GM12891 (cell line): Measurements from ENCODE around the gene RNF41. TPM values are rescaled to one million over a fixed set of nuclear protein-coding genes. Genes with fewer than 3 reads are reported as not detected.
"Not testable (repeated sequence)": the region's sequence is repeated elsewhere in the genome, so short reads cannot be mapped to it uniquely, and the experiment has no call there.

Experiments
- DNase-seq: peaks from one replicate; pipeline ENCODE4 v3.0.0; 2011; ENCODE audit warnings: low spot score; ENCODE audit not compliant: insufficient read length
- FAIRE-seq: peaks from 2 replicates; lab custom pipeline; 2011; peaks lifted over from hg19 to GRCh38; lab: Jason Lieb, UNC
- PAX5 ChIP-seq: IDR thresholded peaks from 2 replicates; pipeline ENCODE4 v1.6.1; 2011; ENCODE audit warnings: low read length, moderate library complexity, mild to moderate bottlenecking; ENCODE audit not compliant: insufficient read depth, severe bottlenecking
- POLR2A ChIP-seq: IDR thresholded peaks from 2 replicates; pipeline ENCODE4 v1.6.1; 2011; ENCODE audit warnings: low read depth, low read length, control low read depth
- POLR2AphosphoS5 ChIP-seq: IDR thresholded peaks from 2 replicates; pipeline ENCODE4 v1.6.1; 2011; ENCODE audit warnings: low read depth, low read length, control low read depth
- POU2F2 ChIP-seq: IDR thresholded peaks from 2 replicates; pipeline ENCODE4 v1.6.1; 2011; ENCODE audit warnings: low read depth, mild to moderate bottlenecking, control low read depth, low read length, moderate library complexity
- SPI1 ChIP-seq: IDR thresholded peaks from 2 replicates; pipeline ENCODE4 v1.6.1; 2011; ENCODE audit warnings: low read depth, low read length, control low read depth
- TAF1 ChIP-seq: IDR thresholded peaks from 2 replicates; pipeline ENCODE4 v1.6.1; 2011; ENCODE audit warnings: low read depth, low read length, control low read depth
- polyA plus RNA-seq: library from polyadenylated mRNA; unstranded; fragments of >200 nt; gene quantifications from one replicate; pipeline ENCODE4 v1.2.1, GENCODE V29; 2012; ENCODE audit warnings: low read depth, missing spikeins, inconsistent platforms; ENCODE audit not compliant: missing spikeins

The RNF41 gene
- polyA plus RNA-seq = 14.9 TPM

DNA sequence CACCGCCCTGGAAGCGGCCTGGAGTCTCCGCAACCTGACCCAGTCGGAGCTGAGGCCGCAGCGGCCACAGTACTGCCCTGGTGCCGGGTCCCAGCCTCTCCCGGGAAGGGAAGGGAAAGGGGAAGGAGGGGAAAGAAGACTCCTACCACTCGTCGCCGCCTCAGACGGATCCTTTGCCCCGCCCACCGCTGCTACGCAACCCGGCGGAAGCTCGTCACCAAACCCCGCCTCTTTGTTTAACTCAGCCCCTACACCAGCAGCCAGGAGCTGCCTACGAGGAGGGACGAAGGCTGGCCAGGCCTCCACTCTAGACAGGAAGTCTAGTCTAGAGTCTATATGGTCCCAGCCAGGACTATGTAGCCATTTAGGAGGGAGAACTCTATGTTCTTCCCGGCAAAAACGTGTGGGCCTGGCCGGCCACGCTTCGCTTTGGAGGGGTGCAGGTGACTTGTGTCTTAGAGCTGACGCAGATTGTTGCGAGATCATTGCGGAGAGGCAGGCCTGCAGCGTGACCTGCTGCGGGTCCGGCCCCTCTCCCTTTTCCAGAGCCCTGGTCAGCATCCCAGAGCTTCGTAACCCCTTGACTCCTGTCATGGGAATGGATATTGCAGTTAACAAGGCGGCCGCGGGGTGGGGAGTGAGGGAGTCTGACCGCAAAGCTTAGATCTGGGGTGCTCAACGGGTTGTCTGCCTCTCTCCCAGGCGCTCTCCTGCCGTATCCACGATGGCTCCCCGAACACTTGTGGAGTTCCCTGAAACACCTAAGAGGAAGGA lies at the start of gene RNF41:
Gene RNF41 (minus strand): TSS at position 166 of the 774 bp plus-strand sequence. CDS start 7,875 bp downstream, outside the sequence.
- TF ChIP-seq POLR2AphosphoS5 = peak; percentile 72
- peak; percentile 77 for TF ChIP-seq TAF1
- peak; percentile 10; the same call in 1 of the 2 replicates for TF ChIP-seq POU2F2
- peak; percentile 91 for TF ChIP-seq POLR2A
- no peak for TF ChIP-seq PAX5
- TF ChIP-seq SPI1 = peak; percentile 47
- DNase-seq (peak; percentile 94), FAIRE-seq (peak; percentile 97)

DNA sequence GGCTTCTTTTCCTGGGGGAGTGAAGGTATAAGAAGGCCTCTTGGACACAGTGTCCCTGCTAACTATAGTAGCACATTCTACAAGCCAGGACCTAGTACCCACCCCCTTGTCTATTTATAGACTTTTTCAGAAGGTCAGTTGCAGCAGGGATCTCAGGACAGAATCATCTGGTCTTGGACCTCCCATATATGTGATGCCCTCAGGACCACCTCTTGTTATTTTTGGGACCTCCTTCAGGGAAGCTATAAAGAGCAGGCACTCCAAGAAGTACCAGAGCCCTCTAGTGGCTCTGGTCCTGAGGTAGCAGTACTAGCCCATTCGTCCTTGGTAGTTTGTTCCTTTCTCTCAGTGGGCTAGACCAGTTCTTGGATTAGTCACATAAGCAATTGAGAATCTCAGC lies 49.3 kb upstream of the RNF41 start:
- TF ChIP-seq POU2F2 = no peak
- TF ChIP-seq POLR2A = peak; percentile 34; the same call in 1 of the 2 replicates
- DNase-seq = no peak
- no peak for FAIRE-seq

DNA sequence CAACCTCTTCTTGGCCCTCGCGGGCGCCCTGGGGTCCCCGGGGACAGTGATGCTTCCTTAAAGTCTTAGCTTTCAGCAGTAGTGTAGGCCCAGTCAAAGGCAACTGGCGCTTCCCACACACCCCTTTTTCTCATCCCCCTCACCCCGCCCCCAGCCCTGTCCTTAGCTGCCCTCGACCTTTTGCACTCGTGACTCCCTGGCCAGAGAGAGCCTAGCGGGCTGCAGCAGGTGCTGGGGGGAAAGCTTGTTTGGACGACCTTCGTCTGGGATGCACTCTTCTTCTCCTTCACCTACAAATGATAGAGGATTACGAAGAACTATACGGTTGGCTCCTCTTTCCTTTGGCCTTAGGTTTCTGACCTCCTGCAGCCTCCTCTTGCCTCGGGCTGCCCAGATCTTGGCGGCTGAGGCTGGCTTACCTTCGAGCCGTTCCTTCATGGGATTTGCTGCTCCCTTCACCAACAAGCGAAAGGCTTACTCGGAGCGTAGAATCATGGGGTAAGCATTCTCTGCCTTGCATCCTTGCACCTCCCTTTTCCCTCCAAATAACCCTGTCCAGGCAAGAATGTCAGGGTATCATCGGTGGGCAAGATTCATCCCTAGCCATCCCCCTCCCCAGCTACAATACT lies 45.8 kb upstream of the RNF41 start:
- DNase-seq (no peak), FAIRE-seq (no peak)
- no peak for TF ChIP-seq SPI1
- no peak for TF ChIP-seq POLR2AphosphoS5
- no peak for TF ChIP-seq TAF1
- TF ChIP-seq POLR2A = no peak
- no peak for TF ChIP-seq PAX5
- TF ChIP-seq POU2F2 = no peak

DNA sequence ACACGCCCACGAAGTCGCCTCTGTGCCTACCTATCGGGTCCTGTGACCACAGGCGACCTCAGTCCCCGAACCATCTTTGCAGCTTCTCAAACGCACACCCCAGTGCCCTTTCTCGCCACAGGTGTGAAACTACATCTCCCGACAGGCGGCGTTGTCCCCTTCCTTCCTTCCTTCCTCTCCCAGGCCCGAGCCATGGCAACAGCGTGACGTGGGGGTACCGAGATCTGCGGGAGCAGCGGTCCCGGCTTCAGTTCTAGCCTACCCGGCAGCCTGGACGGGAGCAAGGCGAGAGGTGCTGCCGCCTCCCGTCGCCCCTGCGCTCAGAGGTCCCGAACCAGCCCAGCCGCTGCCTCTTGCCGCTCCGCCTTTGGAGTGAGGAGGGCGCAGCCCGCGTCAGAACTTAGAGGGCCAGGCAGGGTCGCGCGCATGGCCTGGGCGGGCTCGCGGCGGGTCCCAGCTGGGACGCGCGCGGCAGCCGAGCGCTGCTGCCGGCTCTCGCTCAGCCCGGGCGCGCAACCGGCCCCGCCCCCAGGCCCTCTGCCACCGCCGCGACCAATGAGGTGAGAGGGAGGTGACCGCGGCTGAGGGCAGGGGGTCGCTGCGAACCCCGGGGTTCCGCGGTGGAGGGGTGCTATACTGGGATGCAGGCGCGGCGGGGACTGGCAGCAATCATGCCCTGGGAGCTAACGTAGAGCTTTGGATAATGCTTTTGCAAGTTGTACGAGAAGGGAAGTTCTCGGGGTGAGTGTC lies 45.1 kb upstream of the RNF41 start, which contains the start of gene COQ10A:
Gene COQ10A (plus strand): TSS at position 250 of the 750 bp plus-strand sequence. CDS start 177 bp downstream, at position 427.
- peak; percentile 95 for DNase-seq
- peak; percentile 90 for FAIRE-seq
- TF ChIP-seq POU2F2 = no peak
- peak; percentile 36 for TF ChIP-seq SPI1
- TF ChIP-seq POLR2A = peak; percentile 66; the same call in 1 of the 2 replicates
- TF ChIP-seq POLR2AphosphoS5 = peak; percentile 68; the same call in 1 of the 2 replicates
- no peak for TF ChIP-seq PAX5
- peak; percentile 54; the same call in 1 of the 2 replicates for TF ChIP-seq TAF1

DNA sequence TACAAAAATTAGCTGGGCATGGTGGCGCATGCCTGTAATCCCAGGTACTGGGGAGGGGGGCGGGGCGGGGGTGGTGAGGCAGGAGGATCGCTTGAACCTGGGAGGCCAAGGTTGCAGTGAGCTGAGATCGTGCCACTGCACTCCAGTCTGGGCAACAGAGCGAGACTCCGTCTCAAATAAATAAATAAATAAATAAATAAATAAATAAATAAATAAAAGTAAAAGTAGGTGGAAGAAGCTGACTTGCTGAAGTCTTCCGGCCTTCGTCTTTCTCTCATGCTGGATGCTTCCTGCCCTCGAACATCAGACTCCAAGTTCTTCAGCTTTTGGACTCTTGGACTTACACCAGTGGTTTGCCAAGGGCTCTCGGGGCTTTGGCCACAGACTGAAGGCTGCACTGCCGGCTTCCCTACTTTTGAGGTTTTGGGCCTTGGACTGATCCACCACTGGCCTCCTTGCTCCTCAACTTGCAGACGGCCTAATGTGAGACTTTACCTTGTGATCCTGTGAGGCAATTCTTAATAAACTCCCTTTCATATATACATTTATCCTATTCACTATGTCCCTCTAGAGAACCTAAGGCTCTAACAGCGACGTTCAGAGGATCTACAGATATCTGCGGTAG lies 44.5 kb upstream of the RNF41 start:
- not testable (repeated sequence) for FAIRE-seq, DNase-seq

DNA sequence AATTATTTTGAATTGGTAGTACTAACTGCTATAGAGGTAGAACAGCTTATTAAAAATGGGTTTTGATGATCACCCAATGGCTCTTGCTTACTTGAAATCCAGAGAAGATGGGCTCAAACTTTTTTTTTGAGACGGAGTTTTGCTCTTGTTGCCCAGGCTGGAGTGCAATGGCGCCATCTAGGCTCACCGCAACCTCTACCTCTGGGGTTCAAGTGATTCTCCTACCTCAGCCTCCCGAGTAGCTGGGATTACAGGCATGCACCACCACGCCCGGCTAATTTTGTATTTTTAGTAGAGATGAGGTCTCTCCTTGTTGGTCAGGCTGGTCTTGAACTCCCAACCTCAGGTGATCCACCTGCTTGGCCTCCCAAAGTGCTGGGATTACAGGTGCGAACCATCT lies 41.2 kb upstream of the RNF41 start:
- DNase-seq, FAIRE-seq: not testable (repeated sequence)

DNA sequence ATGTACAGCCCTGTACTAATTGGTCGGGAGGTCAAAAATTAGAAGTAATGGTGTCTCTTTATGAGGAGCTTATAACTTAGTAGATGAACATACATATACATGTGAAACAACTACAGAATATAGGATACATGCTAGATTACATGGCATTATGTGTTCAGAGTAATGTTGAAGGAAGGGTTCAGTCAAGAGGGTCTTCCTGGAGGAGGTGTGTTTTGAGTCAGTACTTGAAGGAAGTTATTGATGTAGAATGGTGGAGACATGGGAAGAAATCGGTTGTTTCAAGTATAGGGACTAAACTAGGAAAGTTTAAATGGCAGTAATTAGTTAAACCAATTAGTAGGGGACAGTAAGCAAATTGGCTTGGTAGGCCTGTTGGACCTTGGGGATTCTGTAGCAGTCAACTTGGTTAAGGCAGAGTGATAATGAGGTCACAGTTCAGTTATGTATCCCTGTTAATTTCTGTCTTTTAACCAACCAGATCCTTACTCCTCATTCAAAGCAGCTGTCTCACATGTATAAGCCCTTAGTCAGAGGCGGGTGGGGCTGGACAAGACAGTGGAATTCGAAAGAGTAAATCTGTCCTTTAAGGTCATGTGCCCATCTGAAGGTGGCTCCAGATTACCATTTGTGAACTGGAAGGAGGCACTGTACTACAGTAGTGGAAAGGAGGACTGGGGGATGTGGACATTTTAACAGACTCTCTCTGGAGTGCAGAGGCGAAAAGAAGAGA lies 39.9 kb upstream of the RNF41 start:
- TF ChIP-seq POLR2A = no peak
- TF ChIP-seq POU2F2 = no peak
- no peak for TF ChIP-seq SPI1
- TF ChIP-seq TAF1 = no peak
- FAIRE-seq = no peak
- no peak for DNase-seq

DNA sequence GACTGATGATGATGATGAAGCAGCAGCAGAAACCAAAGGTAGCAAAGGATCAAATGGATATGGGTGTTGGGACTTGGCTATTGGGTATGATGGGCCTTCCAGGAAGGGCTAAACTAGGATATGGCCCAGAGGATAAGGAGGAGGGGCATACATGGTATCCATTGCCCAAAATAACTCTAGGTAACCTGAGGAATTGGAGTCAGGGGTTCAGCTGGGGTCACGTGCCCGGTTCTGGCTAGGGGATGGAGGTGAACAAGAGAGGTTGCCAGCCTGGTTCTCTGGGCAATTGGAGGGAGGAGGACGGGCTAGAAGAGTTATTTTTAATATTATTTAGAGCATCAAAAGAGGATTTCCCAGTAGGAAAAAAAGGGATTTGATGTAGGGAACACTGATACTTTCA lies 39.2 kb upstream of the RNF41 start:
- FAIRE-seq (no peak), DNase-seq (no peak)
- no peak for TF ChIP-seq POU2F2
- no peak for TF ChIP-seq PAX5

DNA sequence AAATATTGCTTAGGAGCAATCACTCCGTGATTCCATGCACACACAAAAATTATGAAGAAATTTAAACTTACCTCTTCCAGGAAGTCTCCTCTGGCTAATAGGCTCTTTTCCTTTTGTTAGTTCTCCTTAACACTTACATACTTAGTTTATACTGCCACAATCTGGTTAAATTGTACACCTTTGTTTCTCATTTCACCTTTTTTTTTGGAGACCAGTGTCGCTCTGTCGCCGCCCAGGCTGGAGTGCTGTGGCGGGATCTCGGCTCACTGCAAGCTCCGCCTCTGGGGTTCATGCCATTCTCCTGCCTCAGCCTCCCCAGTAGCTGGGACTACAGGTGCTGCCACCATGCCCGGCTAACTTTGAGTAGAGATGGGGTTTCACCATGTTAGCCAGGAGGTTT lies 38.7 kb upstream of the RNF41 start:
- TF ChIP-seq POLR2AphosphoS5 = no peak
- no peak for FAIRE-seq
- DNase-seq = no peak

DNA sequence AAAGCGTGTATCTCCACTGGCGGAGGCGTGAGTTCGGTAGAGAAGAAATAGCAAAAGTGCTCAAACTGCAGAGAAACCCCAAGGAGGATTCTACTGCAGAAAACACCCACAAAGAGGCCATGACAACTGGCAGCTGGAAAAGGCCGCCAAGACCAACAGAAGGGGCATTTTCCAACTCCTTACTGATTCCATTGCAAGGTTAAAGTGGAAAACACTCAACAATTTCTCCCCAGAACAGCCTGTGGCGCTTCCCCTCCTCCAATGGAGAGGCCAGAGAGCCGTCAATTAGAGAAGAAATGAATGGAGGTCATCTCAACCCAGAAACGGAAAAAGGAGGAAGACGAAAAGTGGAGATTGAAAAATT lies 37.1 kb upstream of the RNF41 start:
- TF ChIP-seq POLR2A (no peak), PAX5 (no peak), SPI1 (no peak), TAF1 (no peak), POU2F2 (no peak), POLR2AphosphoS5 (no peak)
- DNase-seq (no peak), FAIRE-seq (no peak)
